ENCODE results near the gene BAIAP3.

DNA sequence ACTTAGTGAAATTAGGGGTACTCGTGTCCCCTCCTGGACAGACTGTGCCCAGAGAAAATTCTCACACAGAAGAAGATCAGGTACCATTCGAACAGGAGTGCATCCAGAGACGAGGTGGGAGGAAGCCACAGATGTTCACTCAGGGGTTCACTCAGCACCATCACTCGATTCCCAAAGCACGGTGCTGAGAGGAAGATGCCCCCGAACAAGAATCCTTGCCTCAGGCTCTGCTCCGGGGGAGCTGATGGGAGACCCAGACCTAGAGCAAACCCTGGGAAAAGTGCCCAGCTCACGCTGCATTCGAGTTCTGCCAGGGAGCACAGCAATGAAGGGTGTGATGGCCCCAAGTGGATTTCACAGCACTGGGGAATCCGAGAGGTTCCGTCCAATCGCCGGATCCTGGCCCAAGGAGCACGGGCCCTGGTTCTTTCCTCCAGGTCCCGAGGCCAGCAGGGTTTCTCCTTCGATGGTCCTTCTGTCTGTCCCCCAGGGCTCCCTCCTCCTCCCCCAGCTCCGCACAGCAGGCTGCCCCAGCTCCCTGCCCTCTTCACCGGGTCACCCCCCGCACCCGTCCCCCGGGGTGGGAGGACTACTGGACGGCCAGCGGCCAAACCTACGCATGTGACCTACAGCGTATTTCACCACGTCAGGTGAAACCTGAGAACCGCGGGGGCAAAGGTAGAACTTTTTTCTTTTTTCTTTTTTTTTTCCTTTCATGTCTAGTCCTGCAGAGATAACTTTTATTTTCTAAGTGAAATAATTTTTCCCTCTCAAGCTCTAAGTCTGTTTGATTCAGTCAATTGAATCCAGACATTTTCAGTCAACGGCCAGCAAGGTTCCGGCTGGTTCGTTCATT, 34.2 kb upstream of the BAIAP3 start:
- no peak for TF ChIP-seq EZH2phosphoT487 (IDR thresholded peaks at IDR 0.05; ENCODE audit: insufficient read depth, low read depth)
- no peak for TF ChIP-seq EZH2 (IDR thresholded peaks at IDR 0.05; ENCODE audit: insufficient read depth, poor library complexity, severe bottlenecking)
